Endothelial cell of umbilical vein (primary cell): ENCODE results near the gene FUBP3. TPM values are rescaled to one million over a fixed set of nuclear protein-coding genes. Genes with fewer than 3 reads are reported as not detected.
A peak's percentile ranks its signal among the peaks of the same experiment; 100 is the strongest.

Source experiments
- BruUV-seq: library from RNA; stranded (reverse); fragments of 400-500 nt; replicated peaks from 2 replicates; lab custom pipeline; 2021; lab: Mats Ljungman, UMichigan
- CTCF ChIA-PET: fragments of 300-600, 350-600 bp; sonication (Branson Sonifier 250); formaldehyde crosslinking; loops from one replicate; lab custom pipeline; 2021; ENCODE audit warnings: antibody characterized with exemption, inconsistent platforms; lab: Charles Lee
- POLR2A ChIA-PET: fragments of 300-600, 350-600 bp; sonication (Branson Sonifier 250); formaldehyde crosslinking; loops from one replicate; lab custom pipeline; 2021; ENCODE audit warnings: antibody characterized with exemption, inconsistent platforms; lab: Charles Lee
- DNase-seq: peaks from one replicate; pipeline ENCODE4 v3.0.0-alpha.2; 2011; ENCODE audit warnings: low read depth, low spot score
- FAIRE-seq: peaks from 2 replicates; lab custom pipeline; 2011; peaks lifted over from hg19 to GRCh38; lab: Jason Lieb, UNC
- H2AFZ ChIP-seq: 2 replicates; pipeline ENCODE4 v1.6.0; 2012; ENCODE audit warnings: low read depth, low read length, control low read depth, inconsistent platforms
- H3K27ac ChIP-seq: 2 replicates; pipeline ENCODE4 v1.5.1; 2011; ENCODE audit warnings: low read depth, mild to moderate bottlenecking, control low read depth, low read length, moderate library complexity; ENCODE audit not compliant: insufficient read depth
- H3K27me3 ChIP-seq, 2 experiments: 2 replicates each; pipeline versions ENCODE4 v1.6.0 to v1.6.1; 2011; ENCODE audit warnings: low read length in 2 of 2, mixed read lengths in 1 of 2; ENCODE audit not compliant: control insufficient read depth in 2 of 2, insufficient read depth in 2 of 2
- H3K36me3 ChIP-seq, 2 experiments: 2 replicates in 1 of 2; 3 replicates in 1 of 2; pipeline ENCODE4 v1.5.1; 2011; ENCODE audit warnings: low read length in 2 of 2, mild to moderate bottlenecking in 1 of 2, moderate library complexity in 1 of 2; ENCODE audit not compliant: control insufficient read depth in 2 of 2, insufficient read depth in 2 of 2; ENCODE audit errors: extremely low read depth in 1 of 2
- H3K4me1 ChIP-seq: 3 replicates; pipeline ENCODE4 v1.5.1; 2011; ENCODE audit warnings: mild to moderate bottlenecking, low read length; ENCODE audit not compliant: control insufficient read depth, insufficient read depth; ENCODE audit errors: extremely low read depth
- H3K4me2 ChIP-seq: 2 replicates; pipeline ENCODE4 v1.6.1; 2011; ENCODE audit warnings: low read length, control low read depth, mixed read lengths; ENCODE audit not compliant: insufficient read depth
- H3K4me3 ChIP-seq, 3 experiments: fragments of 200-600 bp in 1 of 3; sonication (generic), shearing (Covaris generic) in 1 of 3; replicated peaks in 1 of 3; 2 replicates each; pipeline ENCODE4 v1.5.1; 2011 to 2016; ENCODE audit warnings: control low read depth in 3 of 3, low read length in 3 of 3, mild to moderate bottlenecking in 2 of 3, inconsistent platforms in 1 of 3, low read depth in 1 of 3, moderate library complexity in 1 of 3; ENCODE audit not compliant: insufficient read depth in 1 of 3
- H3K79me2 ChIP-seq: 2 replicates; pipeline ENCODE4 v1.6.0; 2012; ENCODE audit warnings: low read length, inconsistent platforms; ENCODE audit not compliant: control insufficient read depth, insufficient read depth
- H3K9ac ChIP-seq: replicated peaks from 2 replicates; pipeline ENCODE3; 2011; ENCODE audit warnings: low read length, control low read depth; ENCODE audit not compliant: insufficient read depth; ENCODE audit errors: extremely low read depth
- H3K9me1 ChIP-seq: replicated peaks from 3 replicates; pipeline ENCODE4 v1.6.0; 2011; ENCODE audit warnings: mild to moderate bottlenecking, low read length; ENCODE audit not compliant: control insufficient read depth, insufficient read depth; ENCODE audit errors: extremely low read depth
- H3K9me3 ChIP-seq: replicated peaks from 2 replicates; pipeline ENCODE4 v1.5.1; 2012; ENCODE audit warnings: low read length, inconsistent platforms; ENCODE audit not compliant: control insufficient read depth, insufficient read depth
- H4K20me1 ChIP-seq: replicated peaks from 2 replicates; pipeline ENCODE3; 2011; ENCODE audit warnings: mild to moderate bottlenecking, low read length; ENCODE audit not compliant: control insufficient read depth, insufficient read depth; ENCODE audit errors: extremely low read depth
- CTCF ChIP-seq, 2 donors: IDR thresholded peaks; 1 replicate in 1 of 2; 2 replicates in 1 of 2; pipeline ENCODE4 v1.5.1; 2011; ENCODE audit warnings: low read length in 2 of 2, mild to moderate bottlenecking in 2 of 2, moderate library complexity in 2 of 2, control low read depth in 1 of 2, inconsistent platforms in 1 of 2, low read depth in 1 of 2; ENCODE audit not compliant: insufficient read depth in 1 of 2; ENCODE audit errors: extremely low read depth in 1 of 2
- EZH2 ChIP-seq: IDR thresholded peaks from 2 replicates; pipeline ENCODE4 v1.6.1; 2012; ENCODE audit warnings: borderline replicate concordance, low read depth, mild to moderate bottlenecking, moderate library complexity, low read length, inconsistent platforms; ENCODE audit not compliant: severe bottlenecking
- FOS ChIP-seq: IDR thresholded peaks from 2 replicates; pipeline ENCODE4 v1.6.1; 2011; ENCODE audit warnings: mild to moderate bottlenecking, low read length, moderate library complexity, borderline replicate concordance; ENCODE audit not compliant: insufficient read depth
- GATA2 ChIP-seq: IDR thresholded peaks from 2 replicates; pipeline ENCODE4 v1.7.0; 2011; ENCODE audit warnings: low read depth, mild to moderate bottlenecking, moderate library complexity, mixed read lengths, low read length; ENCODE audit not compliant: insufficient read length, insufficient read depth
- JUN ChIP-seq: IDR thresholded peaks from 2 replicates; pipeline ENCODE4 v1.6.1; 2011; ENCODE audit warnings: borderline replicate concordance, low read depth; ENCODE audit not compliant: insufficient read length, insufficient read depth
- MAX ChIP-seq: IDR thresholded peaks from 2 replicates; pipeline ENCODE4 v1.6.1; 2011; ENCODE audit not compliant: insufficient read depth, insufficient read length
- MYC ChIP-seq: IDR thresholded peaks from one replicate; pipeline ENCODE4 v1.6.1; 2011; ENCODE audit warnings: mild to moderate bottlenecking, low read depth, low read length
- POLR2A ChIP-seq: IDR thresholded peaks from 2 replicates; pipeline ENCODE4 v1.6.1; 2012; ENCODE audit warnings: low read depth, mild to moderate bottlenecking, control low read depth, low read length
- POLR2AphosphoS5 ChIP-seq: IDR thresholded peaks from 2 replicates; pipeline ENCODE4 v1.6.1; 2012; ENCODE audit warnings: low read depth, mild to moderate bottlenecking, control low read depth, low read length, moderate library complexity; ENCODE audit not compliant: insufficient read depth
- dilution Hi-C: fragments of 300-500 bp; cut with MboI; formaldehyde crosslinking; loops from one replicate; pipeline ENCODE4 v1.15.0; 2019; ENCODE audit warnings: low sequenced_read_pairs; ENCODE audit not compliant: extremely low pct_ligation_motif_present
- intact Hi-C: fragments of 100-400 bp; cut with micrococcal nuclease; formaldehyde crosslinking; loops from one replicate; pipeline ENCODE4 v1.10.0; 2022
- polyA plus RNA-seq, 4 experiments: library from polyadenylated mRNA; depleted of rRNA in 3 of 4; stranded (reverse) in 3 of 4; unstranded in 1 of 4; fragments of >200 nt; gene quantifications; 2 replicates each; pipeline versions ENCODE4 v1.2.1 to v1.2.3, GENCODE V29; 2011 to 2012; ENCODE audit warnings: missing spikeins in 1 of 4
- total RNA-seq: library from RNA; stranded (reverse); gene quantifications from 2 replicates; pipeline ENCODE4 v1.2.3, GENCODE V29; 2021

Gene FUBP3
- total and polyA plus RNA-seq, 2 donors (not counting 3 experiments of a cell fraction or from before 2014, with no cell fraction given): 19.4 to 50.9 TPM

GRCh38 chr9:130658893-130659698, 79.7 kb downstream of the FUBP3 start:
- CTCF ChIA-PET: no interaction called here

GRCh38 chr9:130659699-130660248, 80.4 kb downstream of the FUBP3 start:
- CTCF ChIA-PET: no interaction called here
- Histone ChIP-seq H2AFZ (no peak overlapping the region), H3K9me3 (no peaks in the 10 kb centered on the region), H3K4me1 (no peaks in the 10 kb centered on the region), H3K79me2 (no peaks in the 10 kb centered on the region), H3K27me3 (peaks cover 72 to 81% of the 10 kb centered on the region in 2 experiments), H3K27ac (no peak overlapping the region), H3K9ac (no peak overlapping the region), H3K4me2 (no peak overlapping the region), H3K4me3 (no peak overlapping the region), H4K20me1 (no peaks in the 10 kb centered on the region), H3K9me1 (no peaks in the 10 kb centered on the region), H3K36me3 (no peaks in the 10 kb centered on the region)
- intact Hi-C loops: no loop called here
- dilution Hi-C loops: no loop called here
- DNase-seq (no peak), FAIRE-seq (no peak)
- no peak for TF ChIP-seq POLR2A
- no peak for TF ChIP-seq MAX
- TF ChIP-seq MYC: no peak
- no peak for TF ChIP-seq JUN
- no peak for TF ChIP-seq GATA2
- TF ChIP-seq CTCF (IDR thresholded peaks at IDR 0.05; ENCODE audit: extremely low read depth in 1 of 2, insufficient read depth in 1 of 2, low read depth in 1 of 2, low read length in 2 of 2): no peak
- TF ChIP-seq EZH2: no peak
- TF ChIP-seq FOS: no peak
- TF ChIP-seq POLR2AphosphoS5: no peak
- no TSS peak for BruUV-seq
- POLR2A ChIA-PET: no interaction called here

More at GRCh38 chr9:130658893-130659698, 79.7 kb downstream of the FUBP3 start:
- H3K9me1 ChIP-seq: no peaks in the 10 kb centered on the region
- H3K4me2 ChIP-seq: no peak overlapping the region
- H3K79me2 ChIP-seq: no peaks in the 10 kb centered on the region
- TF ChIP-seq EZH2 (peak; percentile 72), JUN (no peak)
- FAIRE-seq: no peak
- H4K20me1 ChIP-seq: no peaks in the 10 kb centered on the region
- H3K36me3 ChIP-seq: no peaks in the 10 kb centered on the region
- intact Hi-C loops: no loop called here
- no peak overlapping the region for H3K9ac ChIP-seq
- no TSS peak for BruUV-seq
- H3K9me3 ChIP-seq: no peaks in the 10 kb centered on the region
- POLR2A ChIA-PET: no interaction called here
- H3K4me1 ChIP-seq: no peaks in the 10 kb centered on the region
- dilution Hi-C loops: no loop called here
- H3K27ac ChIP-seq: no peak overlapping the region
- H3K27me3 ChIP-seq: peaks cover 66 to 74% of the 10 kb centered on the region in 2 experiments
- H2AFZ ChIP-seq: no peak overlapping the region
- no peak for DNase-seq
- H3K4me3 ChIP-seq: no peak overlapping the region
